GM18502 (cell line): ENCODE results near the gene RGS5.
"Not testable (repeated sequence)": the region's sequence is repeated elsewhere in the genome, so short reads cannot be mapped to it uniquely, and the experiment has no call there.

Experiments
- ATAC-seq: cut with Tn5 transposase; IDR thresholded peaks from one replicate; pipeline ENCODE4 v1.9.1; 2021; ENCODE audit warnings: mild to moderate bottlenecking; ENCODE audit not compliant: unreplicated experiment, poor library complexity

The RGS5 gene

GRCh38 chr1:163202833-163203451, at the start of gene RGS5:
TSS of gene RGS5 (minus strand) at chr1:163202916. CDS start at chr1:163202835, 81 bp downstream.
- ATAC-seq: no peak

- no peak for ATAC-seq
Measured at GRCh38 chr1:163250382-163250974, 47.8 kb upstream of the RGS5 start.

- ATAC-seq: no peak
Measured at GRCh38 chr1:163248064-163248463, 45.3 kb upstream of the RGS5 start.

GRCh38 chr1:163244648-163245047, 41.9 kb upstream of the RGS5 start:
- not testable (repeated sequence) for ATAC-seq

- ATAC-seq: no peak
Measured at GRCh38 chr1:163241746-163242145, 39.0 kb upstream of the RGS5 start.

- ATAC-seq: no peak
Measured at GRCh38 chr1:163240705-163241104, 38.0 kb upstream of the RGS5 start.

GRCh38 chr1:163233643-163234042, 30.9 kb upstream of the RGS5 start:
- ATAC-seq: not testable (repeated sequence)

- no peak for ATAC-seq
Measured at GRCh38 chr1:163231385-163231784, 28.7 kb upstream of the RGS5 start.

- no peak for ATAC-seq
Measured at GRCh38 chr1:163230827-163231226, 28.1 kb upstream of the RGS5 start.

- not testable (repeated sequence) for ATAC-seq
Measured at GRCh38 chr1:163228271-163228670, 25.6 kb upstream of the RGS5 start.

- no peak for ATAC-seq
Measured at GRCh38 chr1:163227126-163227525, 24.4 kb upstream of the RGS5 start.

- no peak for ATAC-seq
Measured at GRCh38 chr1:163213626-163214025, 10.9 kb upstream of the RGS5 start.

- ATAC-seq: no peak
Measured at GRCh38 chr1:163211667-163212066, 9.0 kb upstream of the RGS5 start.

- ATAC-seq: no peak
Measured at GRCh38 chr1:163205513-163205912, 2.8 kb upstream of the RGS5 start.

GRCh38 chr1:163203561-163203960, 845 bp upstream of the RGS5 start:
- no peak for ATAC-seq

- no peak for ATAC-seq
Measured at GRCh38 chr1:163201906-163202305, 810 bp downstream of the RGS5 start.

GRCh38 chr1:163197022-163197421, 5.7 kb downstream of the RGS5 start:
- ATAC-seq: no peak

GRCh38 chr1:163196449-163196787, 6.3 kb downstream of the RGS5 start:
- no peak for ATAC-seq

- no peak for ATAC-seq
Measured at GRCh38 chr1:163195728-163196448, 6.8 kb downstream of the RGS5 start.

GRCh38 chr1:163191301-163191700, 11.4 kb downstream of the RGS5 start:
- no peak for ATAC-seq

GRCh38 chr1:163188947-163189346, 13.8 kb downstream of the RGS5 start:
- no peak for ATAC-seq

- ATAC-seq: no peak
Measured at GRCh38 chr1:163187849-163188248, 14.9 kb downstream of the RGS5 start.
